Ammon's horn (tissue), 1 donor: ENCODE data around the gene EYA2.
"Not testable (repeated sequence)": the region's sequence is repeated elsewhere in the genome, so short reads cannot be mapped to it uniquely, and the experiment has no call there.

Source experiments
- DNase-seq: peaks from one replicate; pipeline ENCODE4 v3.0.0-alpha.2; 2016; ENCODE audit warnings: low spot score

EYA2 gene

GRCh38 chr20:47142774-47143170 lies 248.1 kb downstream of the EYA2 start:
- DNase-seq = no peak

GRCh38 chr20:47143657-47144056 lies 249.0 kb downstream of the EYA2 start:
- DNase-seq = no peak

- DNase-seq = no peak
These were observed 249.8 kb downstream of the EYA2 start for GRCh38 chr20:47144463-47144862.

GRCh38 chr20:47146686-47147085 lies 252.0 kb downstream of the EYA2 start:
- no peak for DNase-seq

GRCh38 chr20:47148059-47148458 lies 253.4 kb downstream of the EYA2 start:
- no peak for DNase-seq

GRCh38 chr20:47149939-47150338 lies 255.3 kb downstream of the EYA2 start:
- no peak for DNase-seq

- DNase-seq = peak; percentile 51
These were observed 255.9 kb downstream of the EYA2 start for GRCh38 chr20:47150403-47151152.

- no peak for DNase-seq
These were observed 257.4 kb downstream of the EYA2 start for GRCh38 chr20:47152068-47152467.

GRCh38 chr20:47154089-47154488 lies 259.4 kb downstream of the EYA2 start:
- no peak for DNase-seq

- no peak for DNase-seq
These were observed 261.9 kb downstream of the EYA2 start for GRCh38 chr20:47156301-47157137.

GRCh38 chr20:47159166-47159565 lies 264.5 kb downstream of the EYA2 start:
- no peak for DNase-seq

GRCh38 chr20:47160240-47160639 lies 265.6 kb downstream of the EYA2 start:
- no peak for DNase-seq

- DNase-seq = no peak
These were observed 266.3 kb downstream of the EYA2 start for GRCh38 chr20:47160992-47161391.

GRCh38 chr20:47161411-47161810 lies 266.8 kb downstream of the EYA2 start:
- no peak for DNase-seq

- no peak for DNase-seq
These were observed 269.5 kb downstream of the EYA2 start for GRCh38 chr20:47164140-47164539.

- DNase-seq = no peak
These were observed 270.8 kb downstream of the EYA2 start for GRCh38 chr20:47165376-47165865.

GRCh38 chr20:47167846-47168245 lies 273.2 kb downstream of the EYA2 start:
- DNase-seq = no peak

- DNase-seq = no peak
These were observed 277.9 kb downstream of the EYA2 start for GRCh38 chr20:47172579-47172978.

- no peak for DNase-seq
These were observed 279.1 kb downstream of the EYA2 start for GRCh38 chr20:47173596-47174216.

GRCh38 chr20:47174456-47175243 lies 280.0 kb downstream of the EYA2 start:
- no peak for DNase-seq

- DNase-seq = no peak
These were observed 280.9 kb downstream of the EYA2 start for GRCh38 chr20:47175493-47175892.

- not testable (repeated sequence) for DNase-seq
These were observed 281.6 kb downstream of the EYA2 start for GRCh38 chr20:47176217-47176616.
